Measurements from ENCODE around the gene ZNF584. TPM values are rescaled to one million over a fixed set of nuclear protein-coding genes. Genes with fewer than 3 reads are reported as not detected.
A peak's percentile ranks its signal among the peaks of the same experiment; 100 is the strongest.
"Not testable (repeated sequence)": the region's sequence is repeated elsewhere in the genome, so short reads cannot be mapped to it uniquely, and the experiment has no call there.

ZNF584 gene
- total RNA-seq, 1 donor from 2014 or later: 15.4 TPM

DNA sequence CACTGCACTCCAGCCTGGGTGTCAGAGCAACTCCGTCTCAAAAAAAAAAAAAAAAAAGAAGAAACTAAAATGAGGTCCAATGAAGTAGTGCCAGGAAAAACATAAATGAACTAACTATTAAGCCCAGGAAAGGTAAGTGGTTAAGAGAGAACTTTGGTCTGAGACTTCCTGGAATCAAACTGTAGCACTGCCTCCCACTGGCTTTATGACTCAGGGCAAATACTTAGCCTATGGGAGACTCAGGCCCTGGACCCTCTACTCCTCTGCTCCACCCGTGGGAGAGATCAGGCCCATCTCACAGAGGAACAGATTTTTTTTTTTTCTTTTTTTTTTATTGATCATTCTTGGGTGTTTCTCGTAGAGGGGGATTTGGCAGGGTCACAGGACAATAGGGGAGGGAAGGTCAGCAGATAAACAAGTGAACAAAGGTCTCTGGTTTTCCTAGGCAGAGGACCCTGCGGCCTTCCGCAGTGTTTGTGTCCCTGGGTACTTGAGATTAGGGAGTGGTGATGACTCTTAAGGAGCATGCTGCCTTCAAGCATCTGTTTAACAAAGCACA is 4.5 kb upstream of the ZNF584 start:
- not testable (repeated sequence) for DNase-seq (ENCODE audit: low spot score)

DNA sequence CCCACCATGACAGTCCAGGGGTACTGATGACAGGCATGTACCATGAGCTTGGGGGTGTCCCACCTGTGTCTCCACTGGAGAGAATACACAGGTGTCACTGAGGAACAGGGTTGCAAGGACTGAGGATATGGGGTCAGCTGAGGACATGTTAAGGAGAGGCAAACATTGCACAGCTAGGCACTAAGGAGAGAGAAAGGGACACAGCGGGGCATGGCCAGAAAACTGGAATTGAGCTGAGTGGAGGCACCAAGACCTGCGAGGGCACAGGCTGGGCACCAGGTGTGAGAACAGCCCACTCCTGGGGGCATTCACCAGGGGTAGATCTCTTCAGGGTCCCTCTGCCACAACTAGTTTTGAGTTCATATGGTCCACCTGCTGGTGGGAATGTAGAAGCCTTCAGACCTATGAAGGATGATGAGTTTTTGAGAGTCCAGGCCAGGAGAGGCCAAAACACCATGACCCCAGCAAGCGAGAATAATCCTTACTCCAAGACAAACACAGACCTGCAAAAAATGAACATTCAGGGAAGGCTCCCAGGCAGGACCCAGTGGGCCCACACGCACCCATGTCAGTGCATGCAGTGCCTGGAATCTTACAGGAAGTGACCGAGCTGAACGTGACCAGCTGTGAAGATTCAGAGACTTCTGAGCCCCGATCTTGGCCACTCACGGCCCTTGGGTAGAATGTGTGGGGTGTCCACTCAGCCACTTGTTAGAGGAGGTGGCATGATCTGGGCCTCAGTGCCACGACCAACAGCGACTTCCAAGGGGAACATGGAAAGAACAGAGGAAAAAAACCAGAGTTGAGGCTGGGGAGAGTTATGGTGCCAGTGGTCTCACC is 1.4 kb upstream of the ZNF584 start:
- no peak for DNase-seq (ENCODE audit: low spot score)

DNA sequence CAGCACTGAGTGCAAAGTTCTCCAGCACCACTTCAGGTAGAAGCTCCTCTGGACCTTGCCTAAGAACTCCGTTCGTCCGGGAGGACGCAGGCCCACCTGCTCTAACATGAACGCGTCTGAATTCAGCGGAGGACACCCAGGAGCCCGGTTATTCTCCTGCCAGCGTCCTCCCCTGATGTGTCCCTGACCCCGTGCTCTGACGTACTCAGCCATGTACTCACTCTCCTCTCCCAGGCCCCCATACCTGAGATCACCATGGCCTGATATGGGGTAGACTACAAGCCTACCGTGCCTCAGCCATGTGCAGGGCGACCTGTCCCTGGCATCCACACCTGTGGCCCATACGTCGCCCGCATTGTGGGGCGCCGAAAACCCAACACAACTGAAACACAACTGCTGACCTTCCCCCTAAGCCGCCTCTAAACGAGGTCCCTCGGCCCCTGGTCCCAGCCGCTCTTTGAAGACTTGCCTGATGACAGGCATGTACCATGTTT is 744 bp upstream of the ZNF584 start:
- DNase-seq (ENCODE audit: low spot score): no peak

DNA sequence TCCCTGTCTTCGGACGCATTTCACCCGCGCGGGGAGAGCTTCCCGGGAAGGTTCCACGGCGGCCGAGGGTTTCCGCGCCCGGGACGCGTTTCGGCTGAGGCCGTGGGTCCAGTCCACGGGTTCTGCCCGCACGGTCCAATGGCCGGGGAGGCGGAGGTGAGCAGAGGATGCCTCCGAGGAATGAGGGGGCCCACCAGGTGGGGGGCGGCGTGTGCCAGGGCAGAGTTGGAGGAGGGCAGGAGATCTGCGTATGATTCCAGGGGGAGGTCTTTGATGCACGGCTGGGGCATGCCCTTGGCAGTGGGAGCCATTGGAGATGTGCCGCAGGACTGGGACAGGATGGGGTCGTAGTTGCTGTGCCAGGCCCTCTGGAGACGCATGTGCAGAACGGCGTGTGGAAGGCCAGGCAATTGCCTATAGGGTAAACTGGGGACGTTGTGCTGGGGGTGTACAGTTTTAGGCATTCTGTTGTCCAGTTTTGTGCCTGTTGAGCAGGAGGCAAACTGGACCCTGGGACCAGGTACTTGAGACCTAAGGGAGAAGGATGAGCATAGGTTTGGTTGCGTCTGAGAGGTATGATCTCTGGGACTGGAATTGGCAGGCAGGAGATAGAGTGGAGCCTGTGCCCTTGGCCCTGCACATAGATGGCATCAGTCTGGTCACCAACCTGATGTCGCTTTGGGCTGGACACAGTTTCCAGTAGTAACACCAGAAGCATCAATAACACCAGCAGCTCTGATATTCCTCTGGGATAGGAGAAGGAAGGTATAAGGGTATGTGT is 751 bp downstream of the ZNF584 start:
- DNase-seq (ENCODE audit: low spot score): no peak

DNA sequence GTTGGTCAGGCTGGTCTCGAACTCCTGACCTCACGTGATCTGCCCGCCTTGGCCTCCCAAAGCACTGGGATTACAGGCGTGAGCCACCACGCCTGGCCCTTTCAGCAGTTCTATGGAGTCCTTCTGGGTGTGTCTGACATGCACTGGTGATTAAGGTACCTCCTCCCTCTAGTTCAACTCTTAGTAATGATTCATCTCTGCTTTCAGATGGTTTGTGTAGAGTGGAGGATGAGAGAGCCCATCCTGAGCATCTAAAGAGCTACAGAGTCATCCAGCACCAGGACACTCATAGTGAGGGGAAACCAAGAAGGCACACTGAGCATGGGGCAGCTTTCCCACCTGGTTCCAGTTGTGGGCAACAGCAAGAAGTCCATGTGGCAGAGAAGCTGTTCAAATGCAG is 8.2 kb downstream of the ZNF584 start:
- no peak for DNase-seq (ENCODE audit: low spot score)

DNA sequence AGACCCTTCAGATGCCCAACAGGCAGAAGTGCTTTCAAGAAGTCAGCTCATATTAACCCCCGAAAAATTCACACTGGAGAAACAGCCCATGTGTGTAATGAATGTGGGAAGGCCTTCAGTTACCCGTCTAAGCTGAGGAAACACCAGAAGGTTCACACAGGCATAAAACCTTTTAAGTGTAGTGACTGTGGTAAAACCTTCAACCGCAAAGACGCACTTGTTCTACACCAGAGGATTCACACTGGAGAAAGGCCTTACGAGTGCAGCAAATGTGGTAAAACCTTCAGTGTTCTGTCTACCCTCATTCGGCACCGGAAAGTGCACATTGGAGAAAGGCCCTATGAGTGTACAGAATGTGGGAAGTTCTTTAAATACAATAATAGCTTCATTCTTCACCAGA is 8.6 kb downstream of the ZNF584 start:
- DNase-seq (ENCODE audit: low spot score): no peak

DNA sequence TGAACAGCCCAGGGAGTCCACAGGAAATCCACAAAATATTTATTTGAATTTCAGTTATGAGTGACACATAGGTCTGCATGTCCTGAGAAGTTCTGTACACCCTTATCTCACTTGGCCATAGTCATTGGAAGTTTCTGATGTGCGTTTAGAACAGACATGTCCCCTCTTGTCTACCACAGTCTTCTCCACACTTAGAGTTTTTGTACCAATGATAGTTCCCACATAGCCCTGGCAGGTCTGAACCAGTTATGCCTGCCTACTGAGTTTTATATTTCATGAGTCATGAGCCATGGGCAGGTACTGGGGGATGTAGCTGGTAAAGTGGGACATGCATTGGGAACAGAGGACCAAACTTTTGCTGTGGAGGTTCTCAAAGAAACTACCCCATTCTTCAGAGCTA is 20.2 kb downstream of the ZNF584 start:
- DNase-seq (ENCODE audit: low spot score): no peak

DNA sequence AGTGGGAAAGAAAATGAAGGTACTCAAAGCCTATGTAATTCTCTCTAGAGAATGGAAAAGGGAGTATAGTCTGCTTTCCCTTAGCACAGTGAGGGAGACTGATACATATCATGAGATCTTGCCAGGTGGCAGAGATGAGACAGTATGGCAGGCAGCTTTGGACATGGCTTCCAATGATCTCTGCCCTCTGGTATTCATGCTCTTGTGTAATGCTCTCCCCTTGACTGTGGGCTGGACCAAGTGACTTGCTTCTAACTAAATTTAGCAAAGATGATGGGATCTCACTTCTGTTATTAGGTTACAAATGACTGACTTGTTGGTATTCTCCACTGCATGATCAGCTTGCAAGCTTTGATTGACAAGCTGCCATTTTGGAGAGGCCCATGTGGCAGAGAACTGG is 21.3 kb downstream of the ZNF584 start:
- no peak for DNase-seq (ENCODE audit: low spot score)

DNA sequence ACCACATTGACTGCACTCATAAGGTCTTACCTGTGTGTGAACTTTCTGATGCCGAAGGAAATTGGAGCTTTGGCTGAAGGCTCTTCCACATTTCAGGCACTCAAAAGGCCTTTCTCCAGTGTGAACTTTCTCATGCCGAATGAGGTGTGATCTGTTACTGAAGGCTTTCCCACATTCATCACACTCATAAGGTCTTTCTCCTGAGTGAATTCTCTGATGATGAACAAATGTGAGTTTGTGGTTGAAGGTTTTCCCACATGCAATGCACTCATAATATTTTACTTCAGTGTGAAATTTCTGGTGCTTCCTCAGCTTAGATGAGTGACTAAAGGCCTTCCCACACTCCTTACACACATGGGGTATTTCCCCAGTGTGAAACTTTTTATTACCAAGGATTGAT is 25.8 kb downstream of the ZNF584 start:
- DNase-seq (ENCODE audit: low spot score): no peak

DNA sequence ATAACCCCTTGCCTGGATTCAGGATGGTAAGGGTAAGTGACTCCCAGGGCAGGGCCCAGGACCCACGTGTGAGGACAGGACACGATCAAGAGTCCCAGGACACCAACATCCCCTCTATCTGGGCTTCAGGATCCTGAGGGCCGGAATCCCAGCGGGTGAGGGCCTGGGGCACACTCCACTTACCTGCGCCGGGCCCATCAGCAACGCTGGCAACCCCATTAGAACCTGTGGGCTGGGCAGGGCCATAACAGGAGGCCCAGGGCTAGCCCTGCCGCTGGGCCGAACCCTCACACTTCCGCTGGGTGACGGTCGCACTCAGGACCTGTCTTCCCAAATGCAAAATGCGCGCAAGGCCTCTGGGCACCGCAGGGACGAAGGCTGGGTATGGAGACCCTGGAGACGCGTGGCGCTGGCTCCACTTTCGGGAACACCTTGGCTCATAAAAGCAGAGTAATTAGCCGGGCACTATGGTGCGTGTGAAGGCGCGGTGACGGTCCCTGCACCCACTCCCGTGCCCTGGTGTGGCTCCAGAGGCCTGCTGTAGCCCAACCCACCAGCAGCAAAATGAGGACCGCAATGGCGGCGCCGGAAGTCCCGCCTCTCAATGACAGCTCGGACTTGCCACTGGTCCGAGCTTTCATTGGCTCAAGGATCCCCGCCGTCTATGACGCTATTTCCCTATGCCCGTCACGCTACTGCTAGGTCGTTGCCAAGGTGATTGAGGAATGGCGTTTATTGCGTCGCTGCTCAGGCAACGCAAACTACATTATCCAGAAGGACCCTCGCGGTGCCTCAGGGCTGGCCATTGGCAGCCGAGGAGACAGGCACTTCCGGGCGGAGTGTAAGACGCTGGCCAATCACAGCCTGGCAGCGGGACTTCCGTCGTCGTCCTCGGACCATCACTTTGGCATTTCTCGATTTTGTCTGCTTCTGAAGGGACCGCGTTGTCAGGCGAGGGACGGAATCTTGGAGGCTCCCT is 31.4 kb downstream of the ZNF584 start, which contains the start of gene ZNF132:
Gene ZNF132, minus strand, starts transcription at position 578 of the 979 bp plus-strand sequence. Its CDS starts 332 bp downstream, at position 246.
- peak; percentile 96 for DNase-seq (ENCODE audit: low spot score)

DNA sequence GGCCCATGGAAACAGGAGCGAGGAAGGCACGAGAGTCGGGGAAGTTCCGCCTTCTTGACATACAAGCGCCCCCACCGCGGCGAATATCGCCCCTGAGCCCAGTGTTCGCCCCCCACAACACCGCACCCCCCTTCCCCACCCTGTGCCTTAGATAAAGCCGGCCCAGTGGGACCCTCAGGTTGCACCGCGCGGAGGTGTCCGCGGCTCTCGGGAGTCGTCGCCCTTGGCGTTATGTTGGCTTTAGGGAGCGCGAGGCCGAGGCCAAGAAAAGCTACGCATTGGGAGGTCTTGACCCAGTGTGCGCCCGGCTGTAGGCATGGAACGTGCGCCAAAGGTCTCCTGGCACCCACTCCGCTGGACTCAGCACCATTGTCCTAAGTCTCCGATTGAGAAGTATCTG is 32.1 kb downstream of the ZNF584 start:
- no peak for DNase-seq (ENCODE audit: low spot score)

DNA sequence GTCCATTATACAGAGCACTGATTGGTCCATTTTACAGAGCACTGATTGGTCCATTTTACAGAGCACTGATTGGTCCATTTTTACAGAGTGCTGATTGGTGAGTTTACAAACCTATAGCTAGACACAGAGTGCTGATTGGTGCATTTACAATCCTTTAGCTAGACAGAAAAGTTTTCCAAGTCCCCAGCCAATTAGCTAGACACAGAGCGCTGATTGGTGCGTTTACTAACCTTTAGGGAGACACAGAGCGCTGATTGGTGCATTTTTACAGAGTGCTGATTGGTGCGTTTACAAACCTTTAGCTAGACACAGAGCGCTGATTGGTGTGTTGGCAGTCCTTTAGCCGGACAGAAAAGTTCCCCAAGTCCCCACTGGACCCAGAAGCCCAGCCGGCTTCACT is 34.5 kb downstream of the ZNF584 start:
- not testable (repeated sequence) for DNase-seq (ENCODE audit: low spot score)

DNA sequence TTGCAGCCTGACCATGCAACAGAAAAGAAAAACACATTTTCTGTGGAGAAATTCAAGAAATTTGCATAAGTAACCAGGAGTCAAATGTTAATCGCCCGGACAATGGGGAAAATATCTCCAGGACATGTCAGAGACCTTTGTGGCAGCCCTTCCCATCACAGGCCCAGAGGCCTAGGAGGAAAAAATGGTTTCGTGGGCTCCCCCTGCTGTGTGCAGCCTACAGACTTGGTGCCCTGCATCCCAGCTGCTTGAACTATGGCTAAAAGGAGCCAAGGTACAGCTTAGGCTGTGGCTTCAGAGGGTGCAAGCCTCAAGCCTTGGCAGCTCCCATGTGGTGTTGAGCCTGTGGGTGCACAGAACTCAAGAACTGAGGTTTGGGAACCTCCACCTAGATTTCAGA is 40.4 kb downstream of the ZNF584 start:
- DNase-seq (ENCODE audit: low spot score): not testable (repeated sequence)

DNA sequence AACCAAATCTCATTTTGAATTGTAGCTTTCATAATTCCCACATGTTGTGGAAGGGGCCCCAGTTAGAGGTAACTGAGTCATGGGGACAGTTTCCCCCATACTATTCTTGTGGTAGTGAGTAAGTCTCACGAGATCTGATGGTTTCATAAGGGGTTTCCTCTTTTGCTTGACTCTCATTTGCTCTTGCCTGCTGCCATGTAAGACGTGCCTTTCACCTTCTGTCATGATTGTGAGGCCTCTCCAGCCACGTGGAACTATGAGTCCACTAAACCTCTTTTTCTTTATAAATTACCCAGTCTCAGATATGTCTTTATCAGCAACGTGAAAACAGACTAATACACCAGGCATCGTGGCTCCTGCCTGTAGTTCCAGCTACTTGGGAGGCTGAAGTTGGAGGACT is 41.5 kb downstream of the ZNF584 start:
- not testable (repeated sequence) for DNase-seq (ENCODE audit: low spot score)

DNA sequence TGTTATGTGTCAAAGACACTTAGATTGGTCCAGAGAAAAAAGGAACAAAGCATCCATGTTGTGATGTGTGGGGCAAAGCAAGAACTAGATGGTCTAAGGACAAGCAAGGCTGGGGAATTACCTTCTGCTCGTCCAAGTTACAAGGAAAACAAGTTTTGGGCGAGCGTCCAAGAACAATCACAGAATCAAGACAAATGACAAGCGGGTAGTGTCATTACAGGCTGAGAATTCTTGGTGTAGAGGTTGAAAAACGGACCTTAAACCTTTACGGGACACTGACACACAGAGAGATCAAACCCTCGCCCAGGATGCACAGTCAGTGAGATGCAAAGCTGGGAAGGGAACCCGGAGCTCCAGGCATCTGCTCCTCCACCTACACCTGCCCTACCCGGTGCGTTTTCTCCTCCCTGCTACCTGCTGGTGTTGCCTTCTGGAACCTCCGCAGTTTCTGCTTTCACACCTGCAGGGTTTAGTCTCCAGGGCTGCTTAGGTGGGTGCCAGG is 42.5 kb downstream of the ZNF584 start:
- no peak for DNase-seq (ENCODE audit: low spot score)

DNA sequence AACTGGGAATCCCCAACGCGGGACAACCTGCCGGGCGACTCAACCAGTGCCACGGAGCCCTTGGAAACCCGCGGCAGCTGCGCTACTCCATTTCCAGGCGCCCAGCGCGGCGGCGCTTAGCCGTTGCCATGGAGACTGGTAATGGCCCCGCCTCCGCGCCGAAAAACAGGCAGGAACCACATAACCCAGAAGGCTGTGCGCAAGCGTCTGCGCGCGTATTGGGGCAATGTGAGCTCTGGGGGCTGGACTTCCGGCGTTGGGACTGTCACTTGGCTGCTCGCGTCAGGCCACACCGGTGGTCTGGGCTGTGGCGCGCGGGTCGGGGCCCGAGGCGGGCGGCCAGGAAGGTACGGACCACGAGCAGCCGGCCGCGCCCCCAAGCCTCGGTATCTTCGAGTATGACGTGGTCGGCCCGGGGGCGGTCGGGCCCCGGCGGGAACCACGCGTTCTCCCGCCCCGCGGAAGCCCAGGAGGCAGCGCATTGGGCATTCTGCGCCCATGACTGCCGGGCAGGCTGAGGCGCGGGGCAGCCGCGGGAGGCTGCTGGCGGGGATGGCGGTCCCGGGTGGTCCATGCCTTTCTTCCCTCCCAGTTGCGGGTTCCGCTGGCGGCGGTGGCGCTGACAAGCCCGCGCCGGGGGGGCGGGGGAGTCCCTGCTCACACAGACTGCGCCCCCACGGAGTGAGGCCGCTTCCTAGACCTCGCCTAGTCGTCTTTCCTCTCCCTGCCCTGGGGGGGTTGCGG is 43.1 kb downstream of the ZNF584 start, which contains the start of gene ZNF324B:
Gene ZNF324B, plus strand, starts transcription at position 265 of the 744 bp plus-strand sequence. CDS start 2,080 bp downstream, outside the sequence.
- peak; percentile 99 for DNase-seq (ENCODE audit: low spot score)

DNA sequence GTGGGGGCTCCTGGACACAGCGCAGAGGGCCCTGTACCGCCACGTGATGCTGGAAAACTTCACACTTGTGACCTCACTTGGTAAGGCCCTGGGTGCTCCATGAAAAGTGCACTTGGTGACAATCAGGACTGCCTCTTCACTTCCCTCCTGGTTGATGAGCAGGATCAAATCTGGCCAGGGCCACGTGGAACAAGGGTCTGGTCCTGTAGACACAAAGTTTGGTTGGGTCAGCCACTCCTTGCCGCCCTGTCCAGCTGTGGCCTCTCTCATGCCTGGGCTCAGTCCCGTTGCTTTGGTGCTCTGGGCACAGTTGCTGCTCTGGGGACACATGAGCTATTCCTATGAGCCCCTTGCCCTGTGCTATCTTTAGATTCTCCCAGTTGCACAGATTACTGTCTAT is 45.3 kb downstream of the ZNF584 start:
- no peak for DNase-seq (ENCODE audit: low spot score)

DNA sequence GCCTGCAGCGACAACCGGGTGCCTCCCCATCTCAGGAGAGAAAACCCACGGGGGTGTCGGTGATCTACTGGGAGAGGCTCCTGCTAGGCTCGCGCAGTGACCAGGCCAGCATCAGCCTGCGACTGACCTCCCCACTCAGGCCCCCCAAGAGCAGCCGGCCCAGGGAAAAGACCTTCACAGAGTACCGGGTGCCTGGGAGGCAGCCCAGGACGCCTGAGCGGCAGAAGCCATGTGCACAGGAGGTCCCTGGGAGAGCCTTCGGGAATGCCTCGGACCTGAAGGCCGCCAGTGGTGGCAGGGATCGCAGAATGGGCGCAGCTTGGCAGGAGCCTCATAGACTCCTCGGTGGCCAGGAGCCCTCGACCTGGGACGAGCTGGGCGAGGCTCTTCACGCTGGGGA is 46.9 kb downstream of the ZNF584 start:
- DNase-seq (ENCODE audit: low spot score): no peak

DNA sequence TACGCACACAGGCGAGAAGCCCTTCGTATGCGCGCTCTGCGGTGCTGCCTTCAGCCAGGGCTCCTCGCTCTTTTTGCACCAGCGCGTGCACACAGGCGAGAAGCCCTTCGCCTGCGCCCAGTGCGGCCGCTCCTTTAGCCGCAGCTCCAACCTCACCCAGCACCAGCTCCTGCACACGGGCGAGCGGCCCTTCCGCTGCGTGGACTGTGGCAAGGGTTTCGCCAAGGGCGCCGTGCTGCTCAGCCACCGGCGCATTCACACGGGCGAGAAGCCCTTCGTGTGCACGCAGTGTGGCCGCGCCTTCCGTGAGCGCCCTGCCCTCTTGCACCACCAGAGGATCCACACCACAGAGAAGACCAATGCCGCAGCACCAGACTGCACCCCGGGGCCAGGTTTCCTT is 47.7 kb downstream of the ZNF584 start:
- DNase-seq (ENCODE audit: low spot score): no peak

DNA sequence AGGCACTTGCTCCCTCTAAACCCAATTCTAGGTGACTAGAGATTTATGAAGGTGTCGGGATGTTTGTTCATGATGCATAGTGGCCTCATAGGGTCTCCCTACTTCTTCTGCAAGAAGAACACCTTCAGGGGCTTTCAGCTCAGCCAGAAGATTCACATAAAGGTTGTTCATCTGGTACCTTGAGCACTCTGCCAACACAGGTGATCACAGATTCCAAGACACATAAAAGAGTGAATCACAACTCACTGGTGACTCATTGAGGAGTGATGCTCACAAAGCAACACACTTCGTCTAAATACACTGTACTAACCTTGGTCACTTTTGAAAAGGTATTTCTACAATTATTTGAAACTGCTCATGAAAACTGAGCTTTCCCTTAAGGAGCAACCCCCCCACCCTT is 51.6 kb downstream of the ZNF584 start:
- DNase-seq (ENCODE audit: low spot score): no peak
